Kidney (tissue), 14 donors: Measurements from ENCODE around the gene PXDN. TPM values are rescaled to one million over a fixed set of nuclear protein-coding genes. Genes with fewer than 3 reads are reported as not detected.
A peak's percentile ranks its signal among the peaks of the same experiment; 100 is the strongest.
"Not testable (repeated sequence)": the region's sequence is repeated elsewhere in the genome, so short reads cannot be mapped to it uniquely, and the experiment has no call there.

Source experiments
- DNase-seq, 5 donors: peaks; one replicate each; pipeline ENCODE4 v3.0.0-alpha.2; 2013 to 2020
- FAIRE-seq: peaks from 2 replicates; lab custom pipeline; 2012; peaks lifted over from hg19 to GRCh38; lab: Jason Lieb, UNC
- H3K27ac ChIP-seq, 2 donors: one replicate each; pipeline ENCODE4 v1.7.0; 2013; ENCODE audit warnings: low read depth in 2 of 2, low read length in 2 of 2, inconsistent platforms in 1 of 2
- H3K27me3 ChIP-seq: one replicate; pipeline ENCODE4 v1.7.1; 2013; ENCODE audit warnings: low read length, inconsistent platforms; ENCODE audit not compliant: control insufficient read depth, insufficient read depth
- H3K36me3 ChIP-seq, 3 donors: one replicate each; pipeline versions ENCODE4 v1.7.0 to v1.7.1; 2013; ENCODE audit warnings: low read length in 3 of 3, control low read depth in 1 of 3, inconsistent platforms in 1 of 3; ENCODE audit not compliant: insufficient read depth in 3 of 3, control insufficient read depth in 2 of 3
- H3K4me1 ChIP-seq, 3 donors: one replicate each; pipeline versions ENCODE4 v1.7.0 to v1.7.1; 2013; ENCODE audit warnings: low read length in 3 of 3, inconsistent platforms in 1 of 3, low read depth in 1 of 3; ENCODE audit not compliant: control insufficient read depth in 2 of 3, insufficient read depth in 2 of 3
- H3K4me3 ChIP-seq, 3 donors: one replicate each; pipeline versions ENCODE4 v1.7.0 to v1.8.1; 2013; ENCODE audit warnings: low read length in 3 of 3, control low read depth in 1 of 3, inconsistent platforms in 1 of 3
- H3K9ac ChIP-seq, 3 donors: one replicate each; pipeline versions ENCODE4 v1.7.0 to v1.7.1; 2013; ENCODE audit warnings: low read length in 3 of 3, control low read depth in 1 of 3, inconsistent platforms in 1 of 3
- H3K9me3 ChIP-seq, 3 donors: one replicate each; pipeline versions ENCODE4 v1.7.0 to v1.7.1; 2013; ENCODE audit warnings: low read length in 3 of 3, control low read depth in 1 of 3, inconsistent platforms in 1 of 3; ENCODE audit not compliant: control insufficient read depth in 2 of 3, insufficient read depth in 1 of 3
- CTCF ChIP-seq: IDR thresholded peaks from 3 replicates; pipeline ENCODE4 v1.5.1; 2012; ENCODE audit warnings: mild to moderate bottlenecking, moderate library complexity, borderline replicate concordance; ENCODE audit not compliant: insufficient read depth; ENCODE audit errors: extremely low read depth
- intact Hi-C: fragments of 100-400 bp; cut with DNase I; formaldehyde crosslinking; loops from one replicate; pipeline ENCODE4 v1.11.1; 2022
- polyA plus RNA-seq: library from polyadenylated mRNA; stranded (reverse); fragments of 350-450 nt; fragmentation: Illumina TruSeq; extraction: RNeasy Lipid Tissue Mini Kit (QIAGEN cat#74804); gene quantifications from one replicate; pipeline ENCODE4 v1.2.3, GENCODE V29; 2014; ENCODE audit warnings: low read depth, low replicate concordance; ENCODE audit not compliant: insufficient read depth
- total RNA-seq: library from RNA; stranded (reverse); fragmentation: NEBNext Ultra II Directional; extraction: Animal tissue kit (Norgen Biotek cat#: 25700); gene quantifications from one replicate; pipeline ENCODE4 v1.2.1, GENCODE V29; 2021
- donor health status: control.
- donor health status: control.
- donor health status: control.
- donor health status: control.
- donor health status: control.
- donor health status: DM: yes; HTN: yes; CAD: no.
- donor health status: Normal renal cell carcinoma (clear cell type).

Gene PXDN
- total and polyA plus RNA-seq, 2 donors from 2014 or later, result 4.7 to 42.3 TPM

GRCh38 chr2:1701020-1701419 lies 43.3 kb downstream of the PXDN start:
- no peak overlapping the region for H3K9ac ChIP-seq
- peak in 3 of 5 donors; percentile 40 to 70 (median 69) for DNase-seq
- no peaks in the 10 kb centered on the region for H3K36me3 ChIP-seq
- no peak overlapping the region for H3K4me3 ChIP-seq
- FAIRE-seq, result no peak
- intact Hi-C loops, result no loop called here
- H3K27ac ChIP-seq, result no peak overlapping the region
- no peaks in the 10 kb centered on the region for H3K27me3 ChIP-seq
- H3K9me3 ChIP-seq, result peaks cover 0 to 2% (median 2%) of the 10 kb centered on the region in 3 donors
- H3K4me1 ChIP-seq, result no peaks in the 10 kb centered on the region
- TF ChIP-seq CTCF, result no peak

DNA sequence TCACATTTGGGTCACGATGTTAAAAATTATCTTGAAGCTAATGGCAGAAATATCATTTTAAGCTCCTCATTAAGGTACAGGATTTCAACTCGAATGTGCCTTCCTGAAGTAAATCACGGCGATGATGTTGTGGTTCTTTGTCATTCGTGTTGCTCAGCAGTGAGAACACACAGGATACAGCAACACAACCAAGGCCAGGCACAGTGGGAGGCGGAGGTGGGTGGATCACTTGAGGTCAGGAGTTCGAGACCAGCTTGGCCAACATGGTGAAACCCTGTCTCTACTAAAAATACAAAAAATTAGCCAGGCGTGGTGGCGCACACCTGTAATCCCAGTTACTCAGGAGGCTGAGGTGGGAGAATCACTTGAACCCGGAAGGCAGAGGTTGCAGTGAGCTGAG lies 43.9 kb downstream of the PXDN start:
- H3K27ac ChIP-seq, DNase-seq, H3K9ac ChIP-seq, H3K4me1 ChIP-seq, intact Hi-C loops, H3K27me3 ChIP-seq, H3K9me3 ChIP-seq, H3K4me3 ChIP-seq, H3K36me3 ChIP-seq, FAIRE-seq: not testable (repeated sequence)

GRCh38 chr2:1698188-1698945 lies 45.9 kb downstream of the PXDN start:
- DNase-seq, result peak in 2 of 5 donors; percentile 12 to 28
- H3K4me3 ChIP-seq, result no peak overlapping the region
- no peak overlapping the region for H3K27ac ChIP-seq
- no peak for FAIRE-seq
- H3K4me1 ChIP-seq, result no peaks in the 10 kb centered on the region
- H3K36me3 ChIP-seq, result no peaks in the 10 kb centered on the region
- TF ChIP-seq CTCF, result no peak
- no peak overlapping the region for H3K9ac ChIP-seq
- H3K27me3 ChIP-seq, result no peaks in the 10 kb centered on the region
- H3K9me3 ChIP-seq, result peaks cover 0 to 2% (median 2%) of the 10 kb centered on the region in 3 donors
- intact Hi-C loops, result no loop called here

DNA sequence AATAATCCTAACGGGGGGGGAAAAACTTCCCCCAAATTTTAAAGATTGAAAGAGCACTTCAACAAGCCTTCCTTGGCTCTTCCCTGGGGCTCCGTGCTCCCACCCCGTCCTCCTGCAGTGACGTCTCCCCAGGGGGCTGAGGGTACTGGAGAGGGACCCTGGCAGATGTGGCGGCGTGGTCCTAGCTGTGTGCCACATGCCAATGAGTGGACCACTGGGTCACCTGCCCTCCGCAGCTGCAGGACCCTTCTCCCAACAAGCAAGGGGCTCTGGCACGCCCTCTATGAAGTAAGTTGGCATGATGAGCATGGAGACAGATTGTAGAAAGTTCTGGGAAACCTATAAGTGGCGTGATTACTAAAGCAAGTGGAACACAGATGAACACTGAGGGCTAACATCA lies 46.7 kb downstream of the PXDN start:
- H3K27ac ChIP-seq, result no peak overlapping the region
- H3K4me3 ChIP-seq, result no peak overlapping the region
- H3K9me3 ChIP-seq, result peaks cover 0 to 2% (median 2%) of the 10 kb centered on the region in 3 donors
- no peaks in the 10 kb centered on the region for H3K36me3 ChIP-seq
- no peaks in the 10 kb centered on the region for H3K4me1 ChIP-seq
- TF ChIP-seq CTCF, result no peak
- DNase-seq (peak in 2 of 5 donors; percentile 34 to 47), FAIRE-seq (no peak)
- H3K27me3 ChIP-seq, result no peaks in the 10 kb centered on the region
- H3K9ac ChIP-seq, result no peak overlapping the region
- intact Hi-C loops, result no loop called here
